NCI-H2196 treated with DMSO at 0.1 percent for 48 hours (cell line): ENCODE data around the gene CCDC182.

Experiments used
- DNase-seq: peaks from one replicate; lab custom pipeline; 2025; ENCODE audit not compliant: unreplicated experiment; lab: John Stamatoyannopoulos, UW

Gene CCDC182

DNA sequence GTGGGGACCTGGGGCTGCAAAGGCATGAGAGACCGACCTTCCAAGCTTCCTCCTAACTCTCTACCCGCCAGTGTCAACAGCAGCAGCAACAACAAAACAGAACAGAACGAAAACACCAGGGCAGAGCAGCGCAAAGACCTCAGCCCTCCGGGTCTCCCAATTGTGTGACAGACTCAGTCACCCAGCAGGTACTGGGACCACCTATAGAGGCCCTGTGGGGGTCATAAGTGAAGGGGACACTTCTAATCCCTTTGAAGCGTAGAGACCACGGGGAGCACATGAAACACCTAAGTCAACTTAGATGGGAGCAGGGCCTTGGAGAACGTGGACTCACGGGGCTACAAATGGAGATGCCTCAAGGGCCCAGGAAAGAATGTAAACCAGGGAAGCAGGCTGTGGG lies 12.6 kb upstream of the CCDC182 start:
- no peak for DNase-seq

GRCh38 chr17:57756951-57757350 lies 11.9 kb upstream of the CCDC182 start:
- DNase-seq = no peak

- DNase-seq = no peak
These were observed 10.5 kb upstream of the CCDC182 start for GRCh38 chr17:57755480-57756070.

GRCh38 chr17:57752031-57752905 lies 7.2 kb upstream of the CCDC182 start:
- no peak for DNase-seq

- DNase-seq = no peak
These were observed 6.4 kb upstream of the CCDC182 start for GRCh38 chr17:57751348-57751971.

- DNase-seq = no peak
These were observed 5.8 kb upstream of the CCDC182 start for GRCh38 chr17:57750895-57751294.

DNA sequence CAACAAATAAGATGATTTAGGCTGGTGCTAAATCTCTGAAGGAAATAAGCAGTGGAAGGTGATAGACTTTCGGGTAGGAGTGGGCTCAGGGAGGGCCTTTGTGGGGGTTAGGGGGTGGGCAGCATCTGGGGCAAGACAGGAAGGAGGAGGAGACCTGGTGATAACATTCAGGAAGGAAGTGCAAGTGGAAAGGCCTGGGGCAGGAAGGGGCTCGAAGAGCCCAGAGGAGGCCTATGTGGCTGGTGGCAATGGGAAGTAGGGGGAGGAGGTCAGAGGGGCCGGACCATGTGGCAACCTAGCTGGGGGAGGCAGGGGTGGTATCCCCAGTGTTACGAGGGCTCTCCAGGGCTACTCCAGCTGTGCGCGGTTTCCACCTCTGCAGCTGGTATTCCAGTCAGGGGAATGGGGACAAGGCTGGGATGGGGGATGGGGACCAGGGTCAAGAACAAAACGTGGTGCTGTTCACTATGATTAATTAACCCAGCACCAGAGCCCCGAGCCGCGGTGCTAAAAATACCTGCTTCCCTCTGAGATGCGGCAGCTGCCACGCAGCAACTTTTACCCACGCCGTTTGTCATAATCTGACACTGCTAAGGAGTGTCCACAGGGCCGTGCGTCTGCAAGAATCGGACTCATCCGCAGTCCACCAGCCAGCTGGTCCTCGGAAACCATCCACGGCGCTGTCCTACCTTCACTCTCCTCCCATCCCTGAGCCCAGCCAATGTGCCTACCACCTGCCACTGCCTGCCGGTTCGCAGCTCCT lies 5.2 kb upstream of the CCDC182 start:
- no peak for DNase-seq

DNA sequence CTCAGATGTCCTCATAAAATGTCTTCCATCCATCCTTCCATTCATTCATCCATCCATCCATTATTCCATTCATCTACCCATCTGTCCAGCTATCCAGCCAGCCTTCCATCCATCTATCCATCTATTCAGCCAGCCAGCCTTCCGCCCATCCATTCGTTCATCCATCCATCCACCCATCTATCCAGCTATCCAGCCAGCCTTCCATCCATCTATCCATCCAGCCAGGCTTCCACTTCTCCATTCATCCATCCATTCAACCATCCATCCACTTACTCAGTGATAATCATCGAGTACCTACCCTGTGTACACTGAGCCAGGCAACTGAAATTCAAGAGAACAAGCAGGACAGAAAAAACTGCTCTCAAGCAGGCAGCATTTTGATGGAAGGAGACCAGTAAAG lies 4.6 kb upstream of the CCDC182 start:
- DNase-seq = no peak

- peak; percentile 76 for DNase-seq
These were observed 2.3 kb upstream of the CCDC182 start for GRCh38 chr17:57747221-57748017.

DNA sequence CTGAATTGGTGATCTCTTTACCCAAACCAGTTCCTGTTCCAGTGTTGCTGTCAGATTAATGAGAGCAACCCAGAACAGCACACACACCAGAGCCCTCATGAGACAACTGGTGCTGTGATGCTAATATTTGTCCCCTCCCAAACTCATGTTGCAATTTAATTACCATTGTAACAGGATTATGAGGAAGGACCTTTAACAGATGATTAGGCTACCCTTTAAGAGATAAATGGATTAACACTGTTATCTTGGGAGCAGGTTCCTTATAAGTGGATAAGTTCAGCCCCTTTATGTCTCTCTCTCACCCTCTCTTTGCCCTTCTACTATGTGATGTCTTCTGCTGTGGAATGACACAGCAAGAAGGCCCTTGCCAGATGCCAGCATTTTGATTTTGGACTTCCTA lies 1.1 kb upstream of the CCDC182 start:
- no peak for DNase-seq

DNA sequence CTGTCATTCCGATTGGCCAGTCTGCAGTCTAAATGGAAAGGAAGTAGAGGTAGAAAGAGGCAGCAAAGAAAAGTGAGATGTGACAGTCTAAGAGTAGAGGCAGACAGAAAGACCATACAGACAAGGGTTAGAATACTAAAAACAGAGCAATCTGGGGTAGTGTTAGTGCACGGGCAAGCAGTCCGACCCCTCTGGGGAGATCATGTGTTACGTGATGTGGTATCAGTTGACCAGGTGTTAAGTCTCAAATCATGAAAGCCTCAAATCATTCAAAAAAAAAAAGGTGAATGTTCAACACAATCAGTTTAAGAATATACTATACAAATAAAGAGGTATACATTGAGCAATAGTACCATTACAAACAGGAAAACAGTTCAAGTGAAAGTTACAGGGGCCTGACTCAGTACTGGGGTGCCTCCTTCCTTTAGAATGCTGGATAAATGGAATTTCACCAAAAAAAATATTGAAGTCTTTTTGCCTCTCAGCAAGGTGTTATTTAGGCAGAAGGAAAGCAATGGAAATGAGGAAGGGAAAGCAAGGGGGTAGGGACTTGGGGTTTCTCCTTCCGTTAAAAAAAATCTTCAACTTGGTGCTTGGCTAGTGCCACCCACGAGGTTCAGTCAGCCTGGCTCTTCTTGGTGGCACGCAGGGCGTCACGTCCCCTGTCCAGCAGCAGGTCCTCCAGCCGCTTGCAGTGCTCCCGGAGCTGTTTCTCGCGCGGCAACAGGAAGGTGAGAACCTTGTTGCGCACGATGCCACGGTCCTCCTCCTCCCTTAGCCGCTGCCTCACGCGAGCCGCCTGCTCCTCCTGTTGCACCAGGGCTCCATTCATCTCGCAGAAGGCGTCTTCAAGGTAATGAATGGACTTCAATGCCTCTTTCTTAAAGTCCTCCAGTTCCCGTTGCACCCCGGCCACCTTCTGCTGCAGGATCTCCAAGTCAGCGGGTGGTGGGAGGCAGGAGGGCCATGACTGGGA lies 616 bp downstream of the CCDC182 start:
- no peak for DNase-seq

GRCh38 chr17:57740235-57740528 lies 4.9 kb downstream of the CCDC182 start:
- DNase-seq = no peak

- no peak for DNase-seq
These were observed 5.5 kb downstream of the CCDC182 start for GRCh38 chr17:57739402-57740234.

GRCh38 chr17:57737450-57737849 lies 7.6 kb downstream of the CCDC182 start:
- DNase-seq = no peak

DNA sequence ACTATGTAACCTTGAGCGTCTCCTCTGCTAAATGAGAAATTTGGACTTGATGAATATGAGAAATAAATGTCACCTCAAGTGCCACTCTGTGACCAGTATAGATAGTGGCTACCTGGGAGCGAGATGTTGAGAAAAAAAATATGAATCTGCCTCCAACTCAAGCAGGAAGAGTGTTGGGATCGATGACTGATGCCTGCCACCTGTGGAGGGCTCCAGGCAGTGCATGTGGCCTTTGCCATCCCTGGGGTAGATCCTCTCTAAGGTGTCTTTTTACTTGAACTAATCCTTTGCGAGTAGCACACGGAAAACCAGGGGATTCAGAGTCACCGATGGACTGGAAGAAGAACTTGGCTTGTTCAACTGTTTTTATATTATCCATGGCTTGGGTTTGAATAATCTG lies 9.4 kb downstream of the CCDC182 start:
- peak; percentile 14 for DNase-seq

DNA sequence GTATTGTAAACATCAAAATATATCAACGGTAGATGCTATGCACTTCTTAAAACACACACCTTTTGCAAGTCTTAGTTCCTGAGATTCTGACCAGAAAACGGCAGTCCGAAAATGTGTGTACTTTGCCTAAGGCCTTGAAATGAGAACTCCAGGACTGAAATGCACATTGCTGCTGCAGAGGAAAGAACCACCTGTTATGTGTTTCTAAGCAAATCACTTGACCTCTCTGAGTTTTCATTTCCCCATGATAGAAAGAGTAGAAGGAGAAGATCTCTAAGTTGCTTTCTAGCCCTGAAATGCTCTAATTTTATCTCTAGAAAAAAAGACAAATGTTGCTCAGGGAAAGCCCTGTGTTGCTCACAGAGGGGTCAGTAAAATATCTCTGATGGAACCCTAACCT lies 9.9 kb downstream of the CCDC182 start:
- DNase-seq = no peak

GRCh38 chr17:57733085-57733484 lies 12.0 kb downstream of the CCDC182 start:
- no peak for DNase-seq

- DNase-seq = peak; percentile 77
These were observed 13.0 kb downstream of the CCDC182 start for GRCh38 chr17:57732062-57732461.
